GM21529 (cell line): ENCODE data around the gene JAKMIP3.
A peak's percentile ranks its signal among the peaks of the same experiment; 100 is the strongest.

Experiments
- ATAC-seq: cut with Tn5 transposase; IDR thresholded peaks from one replicate; pipeline ENCODE4 v1.9.1; 2021; ENCODE audit not compliant: unreplicated experiment

Gene JAKMIP3

GRCh38 chr10:132065491-132066105 lies at the start of gene JAKMIP3:
JAKMIP3 (plus strand) TSS chr10:132065946; CDS start chr10:132104809, 38,863 bp downstream.
- ATAC-seq: no peak

- ATAC-seq: no peak
Observed at GRCh38 chr10:132016514-132016913, 49.2 kb upstream of the JAKMIP3 start.

GRCh38 chr10:132018446-132018845 lies 47.3 kb upstream of the JAKMIP3 start:
- ATAC-seq: no peak

GRCh38 chr10:132019366-132019765 lies 46.4 kb upstream of the JAKMIP3 start:
- ATAC-seq: no peak

- ATAC-seq: no peak
Observed at GRCh38 chr10:132020456-132020855, 45.3 kb upstream of the JAKMIP3 start.

- no peak for ATAC-seq
Observed at GRCh38 chr10:132021046-132021445, 44.7 kb upstream of the JAKMIP3 start.

GRCh38 chr10:132021504-132022143 lies 44.1 kb upstream of the JAKMIP3 start:
- ATAC-seq: no peak

GRCh38 chr10:132022241-132022640 lies 43.5 kb upstream of the JAKMIP3 start:
- no peak for ATAC-seq

- ATAC-seq: peak; percentile 91
Observed at GRCh38 chr10:132023092-132023811, 42.5 kb upstream of the JAKMIP3 start.

GRCh38 chr10:132027423-132027983 lies 38.2 kb upstream of the JAKMIP3 start:
- ATAC-seq: no peak

- no peak for ATAC-seq
Observed at GRCh38 chr10:132028706-132029105, 37.0 kb upstream of the JAKMIP3 start.

GRCh38 chr10:132030898-132031463 lies 34.8 kb upstream of the JAKMIP3 start:
- ATAC-seq: no peak

- no peak for ATAC-seq
Observed at GRCh38 chr10:132033632-132034031, 32.1 kb upstream of the JAKMIP3 start.

GRCh38 chr10:132035476-132035875 lies 30.3 kb upstream of the JAKMIP3 start:
- no peak for ATAC-seq

GRCh38 chr10:132036153-132036886 lies 29.4 kb upstream of the JAKMIP3 start:
- ATAC-seq: no peak

- ATAC-seq: no peak
Observed at GRCh38 chr10:132036887-132037675, 28.7 kb upstream of the JAKMIP3 start.

GRCh38 chr10:132037676-132037975 lies 28.1 kb upstream of the JAKMIP3 start:
- ATAC-seq: no peak

- ATAC-seq: no peak
Observed at GRCh38 chr10:132039371-132039770, 26.4 kb upstream of the JAKMIP3 start.

GRCh38 chr10:132040046-132040445 lies 25.7 kb upstream of the JAKMIP3 start:
- ATAC-seq: no peak

- no peak for ATAC-seq
Observed at GRCh38 chr10:132041340-132041739, 24.4 kb upstream of the JAKMIP3 start.
